Uterine smooth muscle cell (primary cell): ENCODE data around the gene LZIC. TPM values are rescaled to one million over a fixed set of nuclear protein-coding genes. Genes with fewer than 3 reads are reported as not detected.

Source experiments
- total RNA-seq: library from RNA; depleted of rRNA; stranded (reverse); fragments of >200 nt; gene quantifications from 2 replicates; pipeline ENCODE4 v1.2.3, GENCODE V29; 2014

LZIC gene
- 33.1 and 33.9 TPM in 2 replicates for total RNA-seq

DNA sequence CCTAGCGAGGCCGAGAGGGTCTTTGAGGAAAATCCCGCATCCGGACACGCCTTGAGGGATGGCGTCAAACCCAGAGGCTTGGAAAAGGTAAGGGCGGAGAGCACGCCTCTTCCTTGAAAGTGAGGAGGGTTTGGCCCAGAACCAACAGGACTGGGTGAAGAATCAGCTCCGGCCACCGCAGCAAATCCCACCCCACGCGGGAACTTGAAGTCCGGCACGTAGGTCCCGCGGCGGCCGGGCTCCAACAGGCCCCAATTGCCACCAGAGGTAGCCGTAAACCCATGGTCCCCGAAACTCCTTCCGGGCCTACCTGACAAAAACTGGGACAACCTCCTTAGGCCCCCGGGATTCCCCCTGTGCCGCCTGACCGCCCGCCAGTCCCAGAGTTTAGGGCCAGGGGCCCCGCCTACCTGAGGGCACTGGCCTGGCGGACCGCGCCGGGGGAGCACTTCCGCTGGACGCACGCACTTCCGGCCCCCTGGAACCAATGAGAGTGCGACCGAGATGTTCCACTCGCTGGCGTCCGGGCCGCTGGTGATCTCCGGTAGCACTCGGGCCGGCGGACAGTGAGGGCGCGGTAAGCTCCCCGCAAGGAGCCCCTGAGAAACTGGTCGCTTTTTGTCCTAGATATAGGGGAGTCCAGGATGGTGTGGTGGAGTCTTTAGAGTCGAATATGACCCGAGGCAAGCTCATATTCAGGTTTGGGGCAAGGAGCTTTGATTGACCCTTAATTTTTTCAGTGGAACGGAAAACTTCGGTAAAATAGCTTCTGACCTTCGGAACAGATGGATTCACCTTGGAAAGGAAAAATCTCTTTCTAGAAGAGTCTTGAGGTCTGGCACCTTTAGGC, at the start of gene LZIC, which contains the start of gene NMNAT1:
Gene LZIC (minus strand): TSS at position 453 of the 850 bp plus-strand sequence. CDS start 6,772 bp downstream, outside the sequence.
Gene NMNAT1 (plus strand): TSS at position 537 of the 850 bp plus-strand sequence. CDS start 28,599 bp downstream, outside the sequence.

DNA sequence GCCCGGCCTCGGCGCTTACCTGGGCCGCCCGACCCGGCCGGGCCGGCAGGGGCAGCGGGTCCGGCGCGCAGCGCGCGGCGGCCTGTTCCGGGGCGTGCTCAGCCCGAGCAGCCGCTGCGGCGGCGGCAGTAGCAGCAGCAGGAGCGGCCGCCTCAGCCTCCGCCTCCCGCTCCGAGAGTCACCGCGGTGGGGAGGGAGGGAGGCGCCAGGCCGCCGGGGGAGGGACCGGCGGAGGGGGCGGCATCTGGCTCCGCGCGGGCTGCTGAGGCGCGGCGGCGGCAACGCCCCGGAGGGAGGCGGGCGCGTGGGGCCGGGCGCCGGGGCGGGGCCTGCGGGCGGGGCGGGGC, 33.1 kb downstream of the LZIC start, which contains the start of gene CTNNBIP1:
Gene CTNNBIP1 (minus strand): TSS at position 194 of the 347 bp plus-strand sequence. CDS start 38,205 bp downstream, outside the sequence.

Other genes starting within 250 kb of the LZIC start
- gene CLSTN1, start 119.4 kb downstream of the LZIC start, total RNA-seq: 77.5 and 138 TPM in 2 replicates
- gene CTNNBIP1, start 33.1 kb downstream of the LZIC start, total RNA-seq: 24.2 and 25.2 TPM in 2 replicates
- gene NMNAT1, start 84 bp upstream of the LZIC start, total RNA-seq: 13.6 and 17.1 TPM in 2 replicates
- not detected in 2 replicates for gene RBP7, start 53.8 kb upstream of the LZIC start, total RNA-seq
- 26.6 and 32.9 TPM in 2 replicates for gene UBE4B, start 89.6 kb upstream of the LZIC start, total RNA-seq